Naive B cell (primary cell): ENCODE results near the gene ESYT3. TPM values are rescaled to one million over a fixed set of nuclear protein-coding genes. Genes with fewer than 3 reads are reported as not detected.

Experiments used
- ATAC-seq, 2 donors: fragments of 150-1000 bp; cut with Tn5 transposase; 2 replicates each; pipeline ENCODE4 v1.10.0; 2021; ENCODE audit warnings: low read depth in 2 of 2, mild to moderate bottlenecking in 2 of 2, moderate library complexity in 2 of 2
- DNase-seq: peaks from one replicate; pipeline ENCODE4 v3.0.0; 2022
- H3K27ac Mint-ChIP-seq, 6 donors: one replicate each; pipeline ENCODE4 v1.8.0; 2020 to 2022; ENCODE audit warnings: mild to moderate bottlenecking in 6 of 6, mixed read lengths in 6 of 6, moderate library complexity in 5 of 6, inconsistent platforms in 2 of 6
- H3K27me3 Mint-ChIP-seq, 3 donors: one replicate each; pipeline ENCODE4 v1.8.0; 2021 to 2022; ENCODE audit warnings: mixed read lengths in 3 of 3, mild to moderate bottlenecking in 1 of 3
- H3K36me3 Mint-ChIP-seq, 2 donors: one replicate each; pipeline ENCODE4 v1.8.0; 2020 to 2022; ENCODE audit warnings: mixed read lengths in 2 of 2, inconsistent platforms in 1 of 2, mild to moderate bottlenecking in 1 of 2
- H3K4me1 Mint-ChIP-seq, 3 donors: one replicate each; pipeline ENCODE4 v1.8.0; 2020 to 2022; ENCODE audit warnings: mixed read lengths in 3 of 3, inconsistent platforms in 1 of 3, mild to moderate bottlenecking in 1 of 3, moderate library complexity in 1 of 3
- H3K4me3 Mint-ChIP-seq, 8 donors: one replicate each; pipeline ENCODE4 v1.8.0; 2020 to 2022; ENCODE audit warnings: mild to moderate bottlenecking in 8 of 8, mixed read lengths in 8 of 8, moderate library complexity in 8 of 8, inconsistent platforms in 2 of 8
- H3K9me3 Mint-ChIP-seq, 7 donors: one replicate each; pipeline ENCODE4 v1.8.0; 2020 to 2022; ENCODE audit warnings: mixed read lengths in 7 of 7, mild to moderate bottlenecking in 5 of 7, inconsistent platforms in 2 of 7, moderate library complexity in 1 of 7
- polyA plus RNA-seq, 6 donors: library from polyadenylated mRNA; unstranded; fragments of 300-500 nt; fragmentation: Illumina TruSeq; gene quantifications; one replicate each; pipeline ENCODE4 v1.2.3, GENCODE V29; 2021; ENCODE audit warnings: low read depth in 6 of 6

ESYT3 gene
- polyA plus RNA-seq, 6 donors from 2014 or later = not detected

GRCh38 chr3:138463724-138464490, 29.5 kb downstream of the ESYT3 start:
- ATAC-seq = no peak
- no peaks in the 10 kb centered on the region for H3K36me3 Mint-ChIP-seq
- no peak overlapping the region for H3K27ac Mint-ChIP-seq
- DNase-seq = no peak
- H3K4me3 Mint-ChIP-seq = peak overlapping the region in 1 of 8 donors; percentile 35
- peaks cover 0 to 1% (median 0%) of the 10 kb centered on the region in 7 donors for H3K9me3 Mint-ChIP-seq
- peaks cover 8 to 20% (median 20%) of the 10 kb centered on the region in 3 donors for H3K27me3 Mint-ChIP-seq
- no peaks in the 10 kb centered on the region for H3K4me1 Mint-ChIP-seq

GRCh38 chr3:138464491-138464860, 30.1 kb downstream of the ESYT3 start:
- Mint-ChIP-seq H3K36me3 (no peaks in the 10 kb centered on the region), H3K4me3 (no peak overlapping the region), H3K27me3 (peaks cover 8 to 20% (median 20%) of the 10 kb centered on the region in 3 donors), H3K9me3 (peaks cover 0 to 1% (median 0%) of the 10 kb centered on the region in 7 donors), H3K4me1 (no peaks in the 10 kb centered on the region), H3K27ac (no peak overlapping the region)
- ATAC-seq (no peak), DNase-seq (no peak)

GRCh38 chr3:138465451-138465850, 31.0 kb downstream of the ESYT3 start:
- Mint-ChIP-seq H3K27ac (no peak overlapping the region), H3K4me1 (no peaks in the 10 kb centered on the region), H3K27me3 (peaks cover 8 to 20% (median 20%) of the 10 kb centered on the region in 3 donors), H3K9me3 (peaks cover 0 to 1% (median 0%) of the 10 kb centered on the region in 7 donors), H3K4me3 (no peak overlapping the region), H3K36me3 (no peaks in the 10 kb centered on the region)
- DNase-seq (no peak), ATAC-seq (no peak)

GRCh38 chr3:138465925-138466324, 31.5 kb downstream of the ESYT3 start:
- Mint-ChIP-seq H3K9me3 (peaks cover 0 to 1% (median 0%) of the 10 kb centered on the region in 7 donors), H3K4me3 (no peak overlapping the region), H3K27ac (no peak overlapping the region), H3K27me3 (peaks cover 8 to 20% (median 20%) of the 10 kb centered on the region in 3 donors), H3K4me1 (no peaks in the 10 kb centered on the region), H3K36me3 (no peaks in the 10 kb centered on the region)
- DNase-seq (no peak), ATAC-seq (no peak)

GRCh38 chr3:138467931-138468330, 33.5 kb downstream of the ESYT3 start:
- no peaks in the 10 kb centered on the region for H3K36me3 Mint-ChIP-seq
- H3K27me3 Mint-ChIP-seq = peaks cover 8 to 23% (median 16%) of the 10 kb centered on the region in 3 donors
- no peak for DNase-seq
- ATAC-seq = no peak
- H3K4me1 Mint-ChIP-seq = no peaks in the 10 kb centered on the region
- H3K9me3 Mint-ChIP-seq = peaks cover 0 to 1% (median 0%) of the 10 kb centered on the region in 7 donors
- H3K4me3 Mint-ChIP-seq = no peak overlapping the region
- H3K27ac Mint-ChIP-seq = no peak overlapping the region

GRCh38 chr3:138468451-138468850, 34.0 kb downstream of the ESYT3 start:
- Mint-ChIP-seq H3K9me3 (peaks cover 0 to 1% (median 0%) of the 10 kb centered on the region in 7 donors), H3K27ac (no peak overlapping the region), H3K4me1 (no peaks in the 10 kb centered on the region), H3K27me3 (peaks cover 7 to 27% (median 14%) of the 10 kb centered on the region in 3 donors), H3K36me3 (no peaks in the 10 kb centered on the region), H3K4me3 (no peak overlapping the region)
- no peak for DNase-seq
- no peak for ATAC-seq

DNA sequence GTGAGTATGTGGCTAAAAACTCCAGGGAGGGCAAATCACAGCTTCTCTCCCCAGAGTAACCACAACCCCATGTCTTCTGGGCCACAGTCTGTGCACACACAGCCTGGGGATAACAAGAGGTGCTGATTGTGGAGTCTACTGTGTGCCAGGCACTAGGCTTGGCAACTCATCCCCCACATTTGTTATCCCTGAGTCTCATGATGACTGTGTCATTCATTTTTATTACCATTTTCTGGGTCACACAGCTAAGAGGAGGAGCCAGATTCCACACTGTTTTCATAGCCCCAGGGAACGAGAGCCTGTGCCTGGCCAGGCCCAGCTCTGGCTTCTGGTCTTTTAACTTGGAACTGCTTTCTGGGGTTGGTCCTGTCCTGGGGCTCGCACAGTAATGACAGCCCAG, 34.5 kb downstream of the ESYT3 start:
- no peak overlapping the region for H3K4me3 Mint-ChIP-seq
- ATAC-seq = no peak

GRCh38 chr3:138469874-138470273, 35.5 kb downstream of the ESYT3 start:
- H3K36me3 Mint-ChIP-seq = no peaks in the 10 kb centered on the region
- no peaks in the 10 kb centered on the region for H3K9me3 Mint-ChIP-seq
- ATAC-seq (no peak), DNase-seq (no peak)
- no peak overlapping the region for H3K4me3 Mint-ChIP-seq
- H3K27ac Mint-ChIP-seq = no peak overlapping the region
- peaks cover 0 to 27% (median 9%) of the 10 kb centered on the region in 3 donors for H3K27me3 Mint-ChIP-seq
- H3K4me1 Mint-ChIP-seq = no peaks in the 10 kb centered on the region

More for the DNA sequence above, 34.5 kb downstream of the ESYT3 start:
- DNase-seq = no peak
- Mint-ChIP-seq H3K4me1 (no peaks in the 10 kb centered on the region), H3K27ac (no peak overlapping the region), H3K9me3 (peaks cover 0 to under 1% (median 0%) of the 10 kb centered on the region in 7 donors), H3K27me3 (peaks cover 2 to 27% (median 9%) of the 10 kb centered on the region in 3 donors), H3K36me3 (no peaks in the 10 kb centered on the region)

DNA sequence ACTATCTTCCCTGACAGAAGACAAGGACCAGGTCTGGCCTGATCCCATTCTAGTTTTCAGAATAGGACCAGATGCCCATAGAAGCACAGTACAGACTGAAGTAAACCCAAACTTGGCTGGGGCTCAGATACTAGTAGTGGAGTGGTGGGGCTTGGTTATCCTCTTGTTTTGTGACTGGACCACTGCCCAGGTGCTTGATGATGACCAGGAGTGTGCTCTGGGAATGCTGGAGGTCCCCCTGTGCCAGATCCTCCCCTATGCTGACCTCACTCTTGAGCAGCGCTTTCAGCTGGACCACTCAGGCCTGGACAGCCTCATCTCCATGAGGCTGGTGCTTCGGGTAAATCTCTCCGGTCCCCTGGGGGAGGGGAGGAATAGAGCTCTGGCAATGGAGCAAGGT, 36.3 kb downstream of the ESYT3 start:
- ATAC-seq = no peak
- Mint-ChIP-seq H3K4me3 (no peak overlapping the region), H3K27ac (no peak overlapping the region)

GRCh38 chr3:138471481-138471880, 37.1 kb downstream of the ESYT3 start:
- Mint-ChIP-seq H3K27ac (no peak overlapping the region), H3K4me3 (no peak overlapping the region), H3K27me3 (peaks cover 0 to 33% (median 6%) of the 10 kb centered on the region in 3 donors), H3K9me3 (no peaks in the 10 kb centered on the region), H3K36me3 (no peaks in the 10 kb centered on the region), H3K4me1 (no peaks in the 10 kb centered on the region)
- DNase-seq (no peak), ATAC-seq (no peak)

More for the DNA sequence above, 36.3 kb downstream of the ESYT3 start:
- peaks cover 0 to 33% (median 9%) of the 10 kb centered on the region in 3 donors for H3K27me3 Mint-ChIP-seq
- no peak for DNase-seq
- H3K36me3 Mint-ChIP-seq = no peaks in the 10 kb centered on the region
- no peaks in the 10 kb centered on the region for H3K9me3 Mint-ChIP-seq
- H3K4me1 Mint-ChIP-seq = no peaks in the 10 kb centered on the region

DNA sequence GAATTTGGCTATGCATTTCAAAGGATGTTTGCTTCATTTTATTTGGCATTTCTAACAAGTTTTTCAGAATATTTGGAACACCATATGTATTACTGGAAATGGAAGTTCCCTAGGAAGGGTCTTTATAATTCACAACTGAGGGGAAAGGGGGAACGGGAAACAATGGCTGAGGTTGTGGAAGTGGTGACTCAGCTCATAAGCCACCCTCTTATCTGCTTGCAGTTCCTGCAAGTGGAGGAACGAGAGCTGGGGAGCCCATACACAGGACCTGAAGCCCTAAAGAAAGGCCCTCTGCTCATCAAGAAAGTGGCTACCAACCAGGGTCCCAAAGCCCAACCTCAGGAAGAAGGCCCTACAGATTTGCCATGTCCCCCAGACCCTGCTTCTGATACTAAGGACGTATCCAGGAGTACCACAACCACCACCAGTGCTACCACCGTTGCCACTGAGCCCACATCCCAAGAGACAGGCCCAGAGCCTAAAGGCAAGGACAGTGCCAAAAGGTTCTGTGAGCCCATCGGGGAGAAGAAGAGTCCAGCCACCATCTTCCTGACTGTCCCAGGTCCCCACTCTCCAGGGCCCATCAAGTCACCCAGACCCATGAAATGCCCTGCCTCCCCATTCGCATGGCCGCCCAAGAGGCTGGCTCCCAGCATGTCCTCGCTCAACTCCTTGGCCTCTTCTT, 37.9 kb downstream of the ESYT3 start:
- Mint-ChIP-seq H3K4me3 (no peak overlapping the region), H3K9me3 (no peaks in the 10 kb centered on the region), H3K4me1 (no peaks in the 10 kb centered on the region), H3K27me3 (peaks cover 0 to 31% (median 6%) of the 10 kb centered on the region in 3 donors), H3K36me3 (no peaks in the 10 kb centered on the region), H3K27ac (no peak overlapping the region)
- no peak for DNase-seq
- no peak for ATAC-seq

DNA sequence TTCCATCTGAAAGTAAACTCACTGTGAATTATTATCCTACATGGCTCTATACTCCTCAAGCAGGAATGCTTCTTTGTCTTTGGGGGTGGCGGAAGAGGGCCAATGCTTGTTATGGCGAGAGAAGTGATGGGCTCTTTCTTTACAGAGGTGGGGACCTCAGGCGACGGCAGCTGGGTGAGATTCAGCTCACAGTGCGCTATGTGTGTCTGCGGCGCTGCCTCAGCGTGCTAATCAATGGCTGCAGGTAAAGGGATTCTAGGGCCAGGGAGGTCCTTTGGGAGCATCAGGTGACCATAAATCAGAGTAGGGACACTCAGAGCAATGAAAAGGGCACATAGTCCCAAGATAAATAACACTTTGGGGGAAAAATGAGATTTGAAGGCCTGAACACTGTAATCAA, 39.0 kb downstream of the ESYT3 start:
- Mint-ChIP-seq H3K4me1 (no peaks in the 10 kb centered on the region), H3K27me3 (peaks cover 0 to 29% (median 4%) of the 10 kb centered on the region in 3 donors), H3K9me3 (no peaks in the 10 kb centered on the region), H3K27ac (no peak overlapping the region), H3K4me3 (no peak overlapping the region), H3K36me3 (no peaks in the 10 kb centered on the region)
- ATAC-seq (no peak), DNase-seq (no peak)

- H3K9me3 Mint-ChIP-seq = no peaks in the 10 kb centered on the region
- peaks cover 0 to 29% (median 5%) of the 10 kb centered on the region in 3 donors for H3K27me3 Mint-ChIP-seq
- H3K4me1 Mint-ChIP-seq = no peaks in the 10 kb centered on the region
- H3K27ac Mint-ChIP-seq = no peak overlapping the region
- DNase-seq = no peak
- no peak overlapping the region for H3K4me3 Mint-ChIP-seq
- H3K36me3 Mint-ChIP-seq = no peaks in the 10 kb centered on the region
- no peak for ATAC-seq
These were observed 39.7 kb downstream of the ESYT3 start for GRCh38 chr3:138474163-138474562.

DNA sequence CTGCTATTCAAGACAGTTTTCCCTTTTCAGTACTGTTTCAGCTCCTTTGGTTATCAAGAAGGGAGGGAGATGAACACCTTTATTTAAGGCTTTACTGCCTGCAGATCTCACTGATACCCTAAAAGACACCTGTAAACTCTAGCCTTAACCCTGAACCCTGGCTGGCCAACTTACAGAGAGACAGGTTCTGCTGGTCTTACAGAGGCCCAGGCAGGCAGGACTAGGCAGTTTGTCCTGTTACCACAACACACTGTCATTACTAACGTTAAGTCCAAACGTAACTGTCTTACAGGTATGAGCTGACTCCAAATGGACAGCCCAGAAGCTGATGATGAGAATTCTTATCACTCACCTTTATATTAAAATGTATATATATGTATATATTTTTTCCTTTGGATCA, 42.1 kb downstream of the ESYT3 start:
- H3K27ac Mint-ChIP-seq = no peak overlapping the region
- H3K27me3 Mint-ChIP-seq = peaks cover 0 to 35% (median 9%) of the 10 kb centered on the region in 3 donors
- no peaks in the 10 kb centered on the region for H3K36me3 Mint-ChIP-seq
- ATAC-seq (no peak), DNase-seq (no peak)
- no peaks in the 10 kb centered on the region for H3K9me3 Mint-ChIP-seq
- no peaks in the 10 kb centered on the region for H3K4me1 Mint-ChIP-seq
- no peak overlapping the region for H3K4me3 Mint-ChIP-seq
